CD4-positive, alpha-beta T cell treated with Interleukin-15 for 4 hours (primary cell): ENCODE results near the gene HIC2.
"Not testable (repeated sequence)": the region's sequence is repeated elsewhere in the genome, so short reads cannot be mapped to it uniquely, and the experiment has no call there.

Source experiments
- DNase-seq: peaks from one replicate; pipeline ENCODE4 v3.0.0-alpha.2; 2020; ENCODE audit warnings: low spot score

Gene HIC2

GRCh38 chr22:21490556-21490955, 73.4 kb downstream of the HIC2 start:
- DNase-seq = not testable (repeated sequence)

GRCh38 chr22:21492271-21492670, 75.1 kb downstream of the HIC2 start:
- not testable (repeated sequence) for DNase-seq

- not testable (repeated sequence) for DNase-seq
Measured at GRCh38 chr22:21493789-21494782, 76.9 kb downstream of the HIC2 start.

- not testable (repeated sequence) for DNase-seq
Measured at GRCh38 chr22:21497984-21498383, 80.8 kb downstream of the HIC2 start.

- DNase-seq = not testable (repeated sequence)
Measured at GRCh38 chr22:21498489-21498888, 81.3 kb downstream of the HIC2 start.

GRCh38 chr22:21499623-21500506, 82.7 kb downstream of the HIC2 start:
- not testable (repeated sequence) for DNase-seq
